HepG2 (cell line): ENCODE results near the gene PRIMA1. TPM values are rescaled to one million over a fixed set of nuclear protein-coding genes. Genes with fewer than 3 reads are reported as not detected.

Experiments used
- ATAC-seq: fragments of 200-7000 bp; cut with Tn5 transposase; 3 replicates; pipeline ENCODE4 v1.9.1; 2020; ENCODE audit warnings: mild to moderate bottlenecking, moderate library complexity
- BruUV-seq: library from RNA; stranded (reverse); fragments of 400-500 nt; replicated peaks from 2 replicates; lab custom pipeline; 2021; lab: Mats Ljungman, UMichigan
- CTCF ChIA-PET: fragments of 300-600 bp; formaldehyde crosslinking; extraction: SDS; loops from one replicate; lab custom pipeline; 2021; ENCODE audit warnings: low total read pairs, inconsistent platforms, low intra/inter-chr PET ratio; lab: Yijun Ruan, JAX
- POLR2A ChIA-PET: fragments of 350-600 bp; sonication (Branson Sonifier 250); formaldehyde crosslinking; loops from one replicate; lab custom pipeline; 2020; ENCODE audit warnings: antibody characterized with exemption, inconsistent platforms; lab: Yijun Ruan, JAX
- DNase-seq: peaks from one replicate; pipeline ENCODE4 v3.0.0-alpha.2; 2015; ENCODE audit warnings: low spot score
- FAIRE-seq: peaks from 3 replicates; lab custom pipeline; 2011; peaks lifted over from hg19 to GRCh38; lab: Jason Lieb, UNC
- H2AFZ ChIP-seq: one replicate; pipeline ENCODE4 v1.6.1; 2011; ENCODE audit warnings: low read length, inconsistent platforms
- H3K27ac ChIP-seq: fragments of 300-600 bp; 3 replicates; pipeline ENCODE4 v1.8.0; 2011; ENCODE audit warnings: mixed run types, mild to moderate bottlenecking, mixed read lengths, low read length, inconsistent platforms; ENCODE audit not compliant: insufficient read depth; ENCODE audit errors: extremely low read length
- H3K27me3 ChIP-seq, 2 experiments: fragments of 200-600 bp in 1 of 2; 2 replicates in 1 of 2; 3 replicates in 1 of 2; pipeline versions ENCODE4 v1.6.0 to v1.8.0; 2011; ENCODE audit warnings: low read length in 2 of 2, mild to moderate bottlenecking in 2 of 2, moderate library complexity in 2 of 2, inconsistent platforms in 1 of 2; ENCODE audit not compliant: insufficient read depth in 2 of 2, control insufficient read depth in 1 of 2
- H3K36me3 ChIP-seq, 2 experiments: fragments of 200-600 bp in 1 of 2; replicated peaks in 1 of 2; 2 replicates in 1 of 2; 3 replicates in 1 of 2; pipeline versions ENCODE4 v1.5.1 to v1.8.0; 2011; ENCODE audit warnings: low read length in 2 of 2, inconsistent platforms in 1 of 2; ENCODE audit not compliant: insufficient read depth in 2 of 2, control insufficient read depth in 1 of 2
- H3K4me1 ChIP-seq: 2 replicates; pipeline ENCODE4 v1.5.1; 2012; ENCODE audit warnings: low read length, inconsistent platforms; ENCODE audit not compliant: insufficient read depth
- H3K4me2 ChIP-seq: 2 replicates; pipeline ENCODE4 v1.6.0; 2011; ENCODE audit warnings: low read depth, low read length, inconsistent platforms
- H3K4me3 ChIP-seq, 3 experiments: fragments of 200-600 bp in 1 of 3; sonication (generic), shearing (Covaris generic) in 1 of 3; replicated peaks in 1 of 3; 2 replicates each; pipeline ENCODE4 v1.5.1; 2011 to 2016; ENCODE audit warnings: low read length in 3 of 3, inconsistent platforms in 2 of 3, low read depth in 2 of 3, mild to moderate bottlenecking in 2 of 3, control low read depth in 1 of 3, mixed read lengths in 1 of 3; ENCODE audit not compliant: insufficient read depth in 1 of 3
- H3K79me2 ChIP-seq: one replicate; pipeline ENCODE4 v1.6.1; 2011; ENCODE audit warnings: low read length, inconsistent platforms; ENCODE audit not compliant: insufficient read depth
- H3K9ac ChIP-seq: 2 replicates; pipeline ENCODE4 v1.6.0; 2011; ENCODE audit warnings: mild to moderate bottlenecking, low read depth, low read length, inconsistent platforms; ENCODE audit not compliant: insufficient read depth
- H3K9me3 ChIP-seq: 2 replicates; pipeline ENCODE4 v1.5.1; 2012; ENCODE audit warnings: mild to moderate bottlenecking, low read length
- H4K20me1 ChIP-seq: 2 replicates; pipeline ENCODE4 v1.6.0; 2011; ENCODE audit warnings: inconsistent platforms, mild to moderate bottlenecking, low read length, moderate library complexity; ENCODE audit not compliant: insufficient read depth
- HNRNPUL1 ChIP-seq: fragments of 200-400 bp; formaldehyde crosslinking; IDR thresholded peaks from 2 replicates; pipeline ENCODE4 v1.6.1; 2017; ENCODE audit warnings: low read depth, mild to moderate bottlenecking, low read length, moderate library complexity
- PHF8 ChIP-seq: sonication (generic); formaldehyde crosslinking; IDR thresholded peaks from 2 replicates; pipeline ENCODE4 v1.5.0; 2020; ENCODE audit warnings: missing genetic modification reagents
- SAFB2 ChIP-seq: sonication (generic); formaldehyde crosslinking; IDR thresholded peaks from 2 replicates; pipeline ENCODE4 v1.5.1; 2020; ENCODE audit warnings: missing genetic modification reagents, low read depth, mild to moderate bottlenecking, borderline replicate concordance
- SMC3 ChIP-seq: IDR thresholded peaks from 2 replicates; pipeline ENCODE4 v1.6.1; 2011; ENCODE audit warnings: low read length, improper control_type of control experiment
- ZNF563 ChIP-seq: sonication (generic); formaldehyde crosslinking; IDR thresholded peaks from 2 replicates; pipeline ENCODE4 v1.8.0; 2022; ENCODE audit warnings: mild to moderate bottlenecking, moderate library complexity, missing genetic modification reagents
- ZNF792 ChIP-seq: IDR thresholded peaks from 2 replicates; pipeline ENCODE4 v1.6.1; 2016
- ZSCAN20 ChIP-seq: sonication (generic); formaldehyde crosslinking; IDR thresholded peaks from 2 replicates; pipeline ENCODE4 v1.4.0; 2020; ENCODE audit warnings: missing genetic modification reagents, mild to moderate bottlenecking, borderline replicate concordance
- WGBS: methylation state at CpG from one replicate; pipeline ENCODE4 v1.1.6; 2017; ENCODE audit warnings: low lambda C conversion rate; 5-methylcytosine and 5-hydroxymethylcytosine counted together
- in situ Hi-C: cut with HindIII; loops from 2 replicates; pipeline ENCODE4 v1.10.0; 2017; ENCODE audit warnings: low pct_unique_long_range_greater_than_20kb; ENCODE audit not compliant: extremely low pct_ligation_motif_present
- intact Hi-C: fragments of 100-400 bp; cut with micrococcal nuclease; formaldehyde crosslinking; loops from one replicate; pipeline ENCODE4 v1.10.0; 2022; ENCODE audit not compliant: unreplicated experiment
- polyA plus RNA-seq, 8 experiments: library from polyadenylated mRNA; depleted of rRNA in 3 of 8; stranded (reverse) in 7 of 8; unstranded in 1 of 8; fragments of >200 nt; fragmentation: Illumina TruSeq in 4 of 8; extraction: Trizol in 4 of 8; gene quantifications; 2 replicates each; pipeline versions ENCODE4 v1.2.1 to v1.2.3, GENCODE V29; 2011 to 2016; ENCODE audit warnings: low read depth in 4 of 8, missing spikeins in 1 of 8, mixed read lengths in 1 of 8; ENCODE audit not compliant: insufficient read depth in 1 of 8
- total RNA-seq, 5 experiments: library from RNA; depleted of rRNA; stranded (reverse); fragments of >200 nt; fragmentation: Illumina TruSeq; extraction: Trizol; gene quantifications; 2 replicates each; pipeline ENCODE4 v1.2.3, GENCODE V29; 2016; ENCODE audit warnings: low read depth in 1 of 5
- TF ChIP-seq, protein P1 (sequence below): sonication (generic); formaldehyde crosslinking; IDR thresholded peaks from 2 replicates; pipeline ENCODE4 v1.4.0; 2020; ENCODE audit warnings: missing genetic modification reagents
- TF ChIP-seq, protein P2 (sequence below): sonication (generic); formaldehyde crosslinking; IDR thresholded peaks from 2 replicates; pipeline ENCODE4 v1.4.0; 2020; ENCODE audit warnings: missing genetic modification reagents

Gene PRIMA1
- total and polyA plus RNA-seq, 2 of the 13 experiments (the other 11 are each of a cell fraction or from before 2014, with no cell fraction given) = 2.4 to 3.2 TPM

DNA sequence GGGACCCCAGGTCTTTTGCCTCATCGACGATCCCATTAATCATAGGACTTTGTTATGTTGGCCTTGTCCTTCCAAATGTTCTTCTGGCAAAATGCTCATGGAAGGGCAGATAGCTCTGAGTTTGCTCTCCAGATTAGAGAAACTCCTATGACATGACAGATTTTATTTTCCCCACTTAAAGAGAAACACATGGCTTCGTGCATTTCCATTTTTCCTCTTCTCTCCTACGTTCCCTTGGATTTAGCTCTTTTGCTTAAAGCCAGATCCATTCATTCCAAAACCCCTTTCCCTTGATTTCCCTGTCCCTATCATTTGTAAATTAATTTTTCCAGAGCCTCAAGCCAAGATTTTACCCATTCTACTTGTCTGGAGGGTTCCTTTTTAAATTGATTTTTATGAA is 2.9 kb downstream of the PRIMA1 start:
- CTCF ChIA-PET = no interaction called here
- intact Hi-C loops = loop anchor here (5.0 to 10.0 kb wide), 2 partner anchors 109 to 128 kb away; no protein-coding TSS in a partner anchor

More for the DNA sequence above, 2.9 kb downstream of the PRIMA1 start:
- no peaks in the 10 kb centered on the region for H3K79me2 ChIP-seq
- ATAC-seq (no peak), DNase-seq (no peak), FAIRE-seq (no peak)
- in situ Hi-C loops = no loop called here
- peaks cover 0 to 5% of the 10 kb centered on the region in 2 experiments; a peak in 2 of 5 replicates for H3K27me3 ChIP-seq
- no peaks in the 10 kb centered on the region for H4K20me1 ChIP-seq
- no peaks in the 10 kb centered on the region for H3K36me3 ChIP-seq
- TF ChIP-seq PHF8 (CRISPR knock-in tag) (no peak), SMC3 (no peak), ZNF563 (CRISPR knock-in tag) (no peak), ZNF792 (CRISPR knock-in tag) (no peak), ZSCAN20 (CRISPR knock-in tag) (no peak), HNRNPUL1 (no peak), SAFB2 (no peak)
- TF ChIP-seq, protein P1, sequence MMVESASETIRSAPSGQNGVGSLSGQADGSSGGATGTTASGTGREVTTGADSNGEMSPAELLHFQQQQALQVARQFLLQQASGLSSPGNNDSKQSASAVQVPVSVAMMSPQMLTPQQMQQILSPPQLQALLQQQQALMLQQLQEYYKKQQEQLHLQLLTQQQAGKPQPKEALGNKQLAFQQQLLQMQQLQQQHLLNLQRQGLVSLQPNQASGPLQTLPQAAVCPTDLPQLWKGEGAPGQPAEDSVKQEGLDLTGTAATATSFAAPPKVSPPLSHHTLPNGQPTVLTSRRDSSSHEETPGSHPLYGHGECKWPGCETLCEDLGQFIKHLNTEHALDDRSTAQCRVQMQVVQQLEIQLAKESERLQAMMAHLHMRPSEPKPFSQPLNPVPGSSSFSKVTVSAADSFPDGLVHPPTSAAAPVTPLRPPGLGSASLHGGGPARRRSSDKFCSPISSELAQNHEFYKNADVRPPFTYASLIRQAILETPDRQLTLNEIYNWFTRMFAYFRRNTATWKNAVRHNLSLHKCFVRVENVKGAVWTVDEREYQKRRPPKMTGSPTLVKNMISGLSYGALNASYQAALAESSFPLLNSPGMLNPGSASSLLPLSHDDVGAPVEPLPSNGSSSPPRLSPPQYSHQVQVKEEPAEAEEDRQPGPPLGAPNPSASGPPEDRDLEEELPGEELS (CRISPR knock-in tag) = no peak
- TF ChIP-seq, protein P2, sequence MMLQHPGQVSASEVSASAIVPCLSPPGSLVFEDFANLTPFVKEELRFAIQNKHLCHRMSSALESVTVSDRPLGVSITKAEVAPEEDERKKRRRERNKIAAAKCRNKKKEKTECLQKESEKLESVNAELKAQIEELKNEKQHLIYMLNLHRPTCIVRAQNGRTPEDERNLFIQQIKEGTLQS (CRISPR knock-in tag) = no peak
- no peak overlapping the region for H3K9ac ChIP-seq
- no peaks in the 10 kb centered on the region for H3K9me3 ChIP-seq
- no TSS peak for BruUV-seq
- H3K4me1 ChIP-seq = peaks cover 51% of the 10 kb centered on the region
- no peak overlapping the region for H2AFZ ChIP-seq
- no peak overlapping the region for H3K4me3 ChIP-seq
- POLR2A ChIA-PET = no interaction called here
- WGBS = 89% methylated on average over 4 of the region's 4 CpGs
- no peak overlapping the region for H3K27ac ChIP-seq
- no peak overlapping the region for H3K4me2 ChIP-seq
